K562 (cell line): Measurements from ENCODE around the gene TRNAU1AP. TPM values are rescaled to one million over a fixed set of nuclear protein-coding genes. Genes with fewer than 3 reads are reported as not detected.

ENCODE experiments used
- CCAR2 ChIP-seq: fragments of 200-400 bp; formaldehyde crosslinking; IDR thresholded peaks from 2 replicates; pipeline ENCODE4 v1.6.1; 2017; ENCODE audit warnings: mild to moderate bottlenecking, low read depth, low read length
- CEBPG ChIP-seq, 3 experiments: fragments of 200-800 bp in 1 of 3; sonication (Bioruptor generic) in 1 of 3; sonication (generic) in 1 of 3; formaldehyde crosslinking in 1 of 3; IDR thresholded peaks in 2 of 3; conservative IDR thresholded peaks in 1 of 3; 2 replicates each; pipeline versions ENCODE4 v1.6.1 to v1.8.0; 2016 to 2022; ENCODE audit warnings: missing compliant biosample characterization in 2 of 3, missing genetic modification characterization in 2 of 3, mild to moderate bottlenecking in 1 of 3, missing genetic modification reagents in 1 of 3
- CHD4 ChIP-seq: fragments of 200-600 bp; sonication (generic); IDR thresholded peaks from 3 replicates; pipeline ENCODE4 v1.6.1; 2012; ENCODE audit warnings: low read depth, mild to moderate bottlenecking, mixed read lengths, low read length, inconsistent platforms; ENCODE audit not compliant: insufficient read depth, insufficient replicate concordance, poor library complexity, severe bottlenecking
- GATAD2B ChIP-seq: fragments of 450-650 bp; IDR thresholded peaks from 2 replicates; pipeline ENCODE4 v1.6.1; 2017; ENCODE audit warnings: mild to moderate bottlenecking, borderline replicate concordance
- HMG20A ChIP-seq: fragments of 450-650 bp; formaldehyde crosslinking; conservative IDR thresholded peaks from 2 replicates; pipeline ENCODE4 v1.4.0; 2020; ENCODE audit warnings: mild to moderate bottlenecking, mixed read lengths
- ILK ChIP-seq: fragments of 450-650 bp; IDR thresholded peaks from 2 replicates; pipeline ENCODE4 v1.6.1; 2016; ENCODE audit warnings: missing genetic modification characterization, low read depth, mild to moderate bottlenecking, missing compliant biosample characterization, moderate library complexity, borderline replicate concordance
- KAT7 ChIP-seq: sonication (generic); formaldehyde crosslinking; IDR thresholded peaks from 2 replicates; pipeline ENCODE4 v1.8.0; 2022; ENCODE audit warnings: missing genetic modification reagents, mild to moderate bottlenecking, borderline replicate concordance
- MCM3 ChIP-seq: fragments of 450-650 bp; IDR thresholded peaks from 2 replicates; pipeline ENCODE4 v1.6.1; 2016
- POLR2A ChIP-seq: fragments of 450-650 bp; conservative IDR thresholded peaks from 2 replicates; pipeline ENCODE4 v1.6.1; 2016
- SETDB1 ChIP-seq: IDR thresholded peaks from one replicate; pipeline ENCODE4 v1.6.1; 2012; ENCODE audit warnings: low read length, control low read depth, inconsistent platforms
- U2AF2 ChIP-seq: fragments of 200-400 bp; formaldehyde crosslinking; optimal IDR thresholded peaks from 2 replicates; pipeline ENCODE3; 2017; ENCODE audit warnings: low read depth, mild to moderate bottlenecking, low read length
- ZNF175 ChIP-seq: fragments of 200-800 bp; sonication (Bioruptor generic); IDR thresholded peaks from 2 replicates; pipeline ENCODE4 v1.6.1; 2016; ENCODE audit warnings: low read depth, mild to moderate bottlenecking, missing genetic modification characterization, missing compliant biosample characterization
- ZNF212 ChIP-seq: fragments of 450-650 bp; formaldehyde crosslinking; IDR thresholded peaks from 2 replicates; pipeline ENCODE4 v1.4.0; 2020; ENCODE audit warnings: mild to moderate bottlenecking
- ZNF668 ChIP-seq: fragments of 250-450 bp; sonication (Bioruptor Pico); IDR thresholded peaks from 2 replicates; pipeline ENCODE4 v1.8.0; 2022; ENCODE audit warnings: mild to moderate bottlenecking, inconsistent platforms
- polyA plus RNA-seq, 8 experiments: library from polyadenylated mRNA; depleted of rRNA in 4 of 8; stranded (reverse) in 5 of 8; unstranded in 3 of 8; fragments of >200 nt; fragmentation: Nextera tagmentation in 2 of 8; fragmentation: Illumina TruSeq in 1 of 8; extraction: Ambion mirVana in 2 of 8; extraction: Trizol in 1 of 8; gene quantifications; 2 replicates each; pipeline versions ENCODE4 v1.2.1 to v1.2.3, GENCODE V29; 2011 to 2014; ENCODE audit warnings: inconsistent platforms in 1 of 8, missing spikeins in 1 of 8
- total RNA-seq, 7 experiments: library from RNA; depleted of rRNA in 6 of 7; stranded (reverse); fragments of >200 nt in 6 of 7; fragmentation: Illumina TruSeq in 2 of 7; extraction: Trizol in 2 of 7; gene quantifications; 2 replicates each; pipeline versions ENCODE4 v1.2.1 to v1.2.3, GENCODE V29; 2011 to 2021; ENCODE audit warnings: low replicate concordance in 1 of 7
- TF ChIP-seq, protein P1 (sequence below), 3 experiments: fragments of 200-800 bp in 1 of 3; sonication (Bioruptor generic) in 1 of 3; sonication (generic) in 1 of 3; formaldehyde crosslinking in 1 of 3; IDR thresholded peaks; 2 replicates each; pipeline versions ENCODE4 v1.6.1 to v1.8.0; 2016 to 2022; ENCODE audit warnings: mild to moderate bottlenecking in 2 of 3, missing compliant biosample characterization in 2 of 3, missing genetic modification characterization in 2 of 3, missing genetic modification reagents in 1 of 3
- TF ChIP-seq, protein P2 (sequence below): fragments of 450-650 bp; IDR thresholded peaks from 2 replicates; pipeline ENCODE4 v1.7.0; 2016; ENCODE audit warnings: borderline replicate concordance
- TF ChIP-seq, protein P3 (sequence below): sonication (generic); formaldehyde crosslinking; IDR thresholded peaks from 2 replicates; pipeline ENCODE4 v1.8.1; 2023; ENCODE audit warnings: mild to moderate bottlenecking, missing genetic modification reagents
- TF ChIP-seq, protein P4 (sequence below): fragments of 250-450 bp; sonication (Bioruptor Pico); IDR thresholded peaks from 2 replicates; pipeline ENCODE4 v1.5.0; 2020; ENCODE audit warnings: mild to moderate bottlenecking

Gene TRNAU1AP
- total and polyA plus RNA-seq, 9 of the 15 experiments (the other 6 are each of a cell fraction or from before 2014, with no cell fraction given) = 34.9 to 110 (median 46.3) TPM

DNA sequence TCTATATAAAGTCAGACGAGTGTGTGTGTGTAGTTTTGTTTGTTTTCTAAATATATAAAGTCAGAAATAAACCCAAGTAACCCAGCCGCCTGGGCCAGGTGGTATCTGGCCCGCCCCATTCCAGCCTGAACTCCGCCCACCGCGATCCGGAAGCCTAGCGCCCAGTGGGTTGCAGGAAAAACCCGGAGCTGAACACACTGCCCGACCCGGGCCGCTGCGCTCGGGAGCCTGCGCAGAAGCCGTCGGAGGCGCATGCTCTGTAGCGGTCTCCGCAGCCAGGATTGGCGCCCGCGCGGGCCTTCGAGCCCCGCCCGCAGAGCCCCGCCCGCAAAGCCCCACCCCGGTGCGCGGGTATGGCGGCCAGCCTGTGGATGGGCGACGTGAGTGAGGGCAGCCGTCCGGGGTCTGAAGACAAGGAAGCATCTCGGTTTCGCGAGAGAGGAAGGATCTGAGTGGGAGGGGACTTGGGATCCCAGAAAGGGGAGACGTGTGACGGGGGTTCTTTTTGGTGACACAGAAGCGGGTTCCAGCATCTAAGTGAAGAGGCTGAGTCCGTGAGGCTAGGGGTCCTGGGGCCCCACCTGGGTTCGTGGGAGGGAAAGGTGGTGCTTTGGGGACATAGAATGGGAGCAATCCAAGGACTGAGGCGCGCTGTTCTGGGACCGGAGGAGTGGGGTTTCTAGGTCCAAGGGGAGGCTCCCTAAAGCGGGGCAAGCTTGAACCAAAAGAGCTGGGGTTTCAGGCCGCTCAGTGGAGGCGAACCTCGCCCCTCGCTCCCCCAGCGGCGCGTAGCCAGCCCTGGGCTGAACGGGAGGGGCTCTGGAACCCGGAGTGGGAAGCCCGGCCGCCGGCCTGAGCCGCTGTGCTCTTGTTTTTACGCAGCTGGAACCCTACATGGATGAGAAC, at the start of gene TRNAU1AP (continued):
- TF ChIP-seq, protein P1, sequence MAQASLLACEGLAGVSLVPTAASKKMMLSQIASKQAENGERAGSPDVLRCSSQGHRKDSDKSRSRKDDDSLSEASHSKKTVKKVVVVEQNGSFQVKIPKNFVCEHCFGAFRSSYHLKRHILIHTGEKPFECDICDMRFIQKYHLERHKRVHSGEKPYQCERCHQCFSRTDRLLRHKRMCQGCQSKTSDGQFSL (CRISPR knock-in tag; IDR thresholded peaks at IDR 0.05) = 0 out of 2 replicates have a peak, but pooled peaks have one; percentile 63
- TF ChIP-seq, protein P1 (tag; IDR thresholded peaks at IDR 0.05) = 0 out of 4 replicates have a peak, but pooled peaks of 1 of the 2 experiments have one; percentile 15
- TF ChIP-seq, protein P2, sequence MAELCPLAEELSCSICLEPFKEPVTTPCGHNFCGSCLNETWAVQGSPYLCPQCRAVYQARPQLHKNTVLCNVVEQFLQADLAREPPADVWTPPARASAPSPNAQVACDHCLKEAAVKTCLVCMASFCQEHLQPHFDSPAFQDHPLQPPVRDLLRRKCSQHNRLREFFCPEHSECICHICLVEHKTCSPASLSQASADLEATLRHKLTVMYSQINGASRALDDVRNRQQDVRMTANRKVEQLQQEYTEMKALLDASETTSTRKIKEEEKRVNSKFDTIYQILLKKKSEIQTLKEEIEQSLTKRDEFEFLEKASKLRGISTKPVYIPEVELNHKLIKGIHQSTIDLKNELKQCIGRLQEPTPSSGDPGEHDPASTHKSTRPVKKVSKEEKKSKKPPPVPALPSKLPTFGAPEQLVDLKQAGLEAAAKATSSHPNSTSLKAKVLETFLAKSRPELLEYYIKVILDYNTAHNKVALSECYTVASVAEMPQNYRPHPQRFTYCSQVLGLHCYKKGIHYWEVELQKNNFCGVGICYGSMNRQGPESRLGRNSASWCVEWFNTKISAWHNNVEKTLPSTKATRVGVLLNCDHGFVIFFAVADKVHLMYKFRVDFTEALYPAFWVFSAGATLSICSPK = peak; percentile 89; the same call in 1 of the 2 replicates
- TF ChIP-seq ILK (tag) (no peak), GATAD2B (peak; percentile 82; the same call in 1 of the 2 replicates), SETDB1 (no peak), HMG20A (CRISPR knock-in tag) (no peak), CHD4 (no peak), ZNF668 (CRISPR knock-in tag) (no peak), CCAR2 (no peak), MCM3 (no peak), KAT7 (CRISPR knock-in tag) (no peak), U2AF2 (no peak), CEBPG (CRISPR knock-in tag; IDR thresholded peaks at IDR 0.05) (no peak; the same call in 1 of the 2 replicates), CEBPG (tag; conservative IDR thresholded peaks at IDR 0.05 in 1 of 2, IDR thresholded peaks at IDR 0.05 in 1 of 2) (no peak), POLR2A (peak; percentile 85), ZNF175 (CRISPR knock-in tag) (0 out of 2 replicates have a peak, but pooled peaks have one; percentile 60), ZNF212 (CRISPR knock-in tag) (no peak)
- TF ChIP-seq, protein P3, sequence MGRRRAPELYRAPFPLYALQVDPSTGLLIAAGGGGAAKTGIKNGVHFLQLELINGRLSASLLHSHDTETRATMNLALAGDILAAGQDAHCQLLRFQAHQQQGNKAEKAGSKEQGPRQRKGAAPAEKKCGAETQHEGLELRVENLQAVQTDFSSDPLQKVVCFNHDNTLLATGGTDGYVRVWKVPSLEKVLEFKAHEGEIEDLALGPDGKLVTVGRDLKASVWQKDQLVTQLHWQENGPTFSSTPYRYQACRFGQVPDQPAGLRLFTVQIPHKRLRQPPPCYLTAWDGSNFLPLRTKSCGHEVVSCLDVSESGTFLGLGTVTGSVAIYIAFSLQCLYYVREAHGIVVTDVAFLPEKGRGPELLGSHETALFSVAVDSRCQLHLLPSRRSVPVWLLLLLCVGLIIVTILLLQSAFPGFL = no peak
- TF ChIP-seq, protein P4, sequence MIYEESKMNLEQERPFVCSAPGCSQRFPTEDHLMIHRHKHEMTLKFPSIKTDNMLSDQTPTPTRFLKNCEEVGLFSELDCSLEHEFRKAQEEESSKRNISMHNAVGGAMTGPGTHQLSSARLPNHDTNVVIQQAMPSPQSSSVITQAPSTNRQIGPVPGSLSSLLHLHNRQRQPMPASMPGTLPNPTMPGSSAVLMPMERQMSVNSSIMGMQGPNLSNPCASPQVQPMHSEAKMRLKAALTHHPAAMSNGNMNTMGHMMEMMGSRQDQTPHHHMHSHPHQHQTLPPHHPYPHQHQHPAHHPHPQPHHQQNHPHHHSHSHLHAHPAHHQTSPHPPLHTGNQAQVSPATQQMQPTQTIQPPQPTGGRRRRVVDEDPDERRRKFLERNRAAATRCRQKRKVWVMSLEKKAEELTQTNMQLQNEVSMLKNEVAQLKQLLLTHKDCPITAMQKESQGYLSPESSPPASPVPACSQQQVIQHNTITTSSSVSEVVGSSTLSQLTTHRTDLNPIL (CRISPR knock-in tag) = no peak
